HG02571 (cell line): ENCODE data around the gene PLD2.

Source experiments
- ATAC-seq: cut with Tn5 transposase; IDR thresholded peaks from one replicate; pipeline ENCODE4 v1.9.1; 2021; ENCODE audit warnings: mild to moderate bottlenecking, moderate library complexity; ENCODE audit not compliant: unreplicated experiment

Gene PLD2

DNA sequence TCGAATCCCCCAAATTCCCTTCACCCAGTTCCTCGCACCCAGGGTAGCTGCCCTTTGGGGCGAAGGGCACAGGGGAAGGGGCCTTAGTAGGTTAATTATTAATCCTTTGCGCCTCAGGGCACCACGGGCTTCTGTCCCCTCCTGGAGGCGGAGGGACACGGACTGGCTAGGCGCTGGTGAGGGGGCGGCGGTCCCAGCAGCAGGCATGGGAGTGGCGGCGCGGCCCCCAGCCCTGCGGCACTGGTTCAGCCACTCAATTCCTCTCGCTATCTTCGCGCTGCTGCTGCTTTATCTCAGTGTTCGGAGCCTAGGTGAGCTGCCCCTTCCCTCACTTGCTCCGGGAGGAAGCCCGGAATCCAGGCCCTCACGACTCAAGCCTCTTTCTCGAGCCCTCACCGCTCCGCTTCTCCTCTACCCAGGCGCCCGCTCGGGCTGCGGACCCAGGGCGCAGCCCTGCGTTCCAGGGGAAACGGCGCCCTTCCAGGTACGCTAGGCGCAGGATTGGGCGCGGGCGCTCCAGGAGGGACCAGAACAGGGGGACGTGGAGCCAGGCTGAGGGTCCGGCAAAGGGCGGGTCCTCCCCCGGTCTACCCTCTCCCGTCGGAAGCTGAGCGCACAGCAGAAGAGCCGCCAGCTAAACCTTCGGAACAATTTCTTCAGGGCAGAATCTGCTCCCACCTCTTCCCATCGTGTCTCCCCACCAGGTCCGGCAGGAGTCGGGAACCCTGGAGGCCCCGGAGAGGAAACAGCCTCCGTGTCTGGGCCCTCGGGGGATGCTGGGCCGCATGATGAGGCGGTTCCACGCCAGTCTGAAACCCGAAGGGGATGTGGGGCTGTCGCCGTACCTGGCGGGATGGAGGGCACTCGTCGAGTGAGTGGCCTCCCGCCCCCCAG lies 17.9 kb upstream of the PLD2 start, which contains the start of gene GLTPD2:
Gene GLTPD2, plus strand, starts transcription at position 158 of the 894 bp plus-strand sequence. Its CDS starts 48 bp downstream, at position 206.
- no peak for ATAC-seq

DNA sequence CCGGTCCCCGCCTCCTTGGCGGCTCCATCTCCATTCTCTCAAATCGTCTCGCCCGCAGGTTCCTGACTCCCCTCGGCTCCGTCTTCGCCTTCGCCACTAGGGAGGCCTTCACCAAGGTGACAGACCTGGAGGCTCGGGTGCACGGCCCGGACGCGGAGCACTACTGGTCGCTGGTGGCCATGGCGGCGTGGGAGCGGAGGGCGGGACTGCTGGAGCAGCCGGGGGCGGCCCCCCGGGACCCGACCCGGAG lies 17.3 kb upstream of the PLD2 start:
- no peak for ATAC-seq

- ATAC-seq, result peak; percentile 87
Observed at GRCh38 chr17:4789951-4790704, 16.8 kb upstream of the PLD2 start.

DNA sequence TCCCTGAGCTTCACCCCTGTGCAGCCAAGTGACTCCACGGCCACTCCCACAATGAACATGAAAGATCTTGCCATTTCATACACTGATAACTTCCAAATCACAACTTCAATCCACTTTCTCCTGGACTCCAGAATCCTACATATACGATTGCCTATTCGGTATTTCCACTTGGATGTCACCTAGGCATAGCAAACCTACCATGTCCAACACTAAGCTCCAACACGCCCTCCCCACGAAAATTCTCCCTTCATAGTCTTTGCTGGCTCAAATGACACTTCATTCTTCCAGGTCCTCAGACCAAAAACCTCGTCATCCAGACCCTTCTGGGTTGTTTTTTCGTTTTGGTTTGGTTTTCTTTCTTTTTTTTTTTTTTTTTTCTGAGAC lies 16.3 kb upstream of the PLD2 start:
- no peak for ATAC-seq

- ATAC-seq, result no peak
Observed at GRCh38 chr17:4795168-4795567, 11.8 kb upstream of the PLD2 start.

DNA sequence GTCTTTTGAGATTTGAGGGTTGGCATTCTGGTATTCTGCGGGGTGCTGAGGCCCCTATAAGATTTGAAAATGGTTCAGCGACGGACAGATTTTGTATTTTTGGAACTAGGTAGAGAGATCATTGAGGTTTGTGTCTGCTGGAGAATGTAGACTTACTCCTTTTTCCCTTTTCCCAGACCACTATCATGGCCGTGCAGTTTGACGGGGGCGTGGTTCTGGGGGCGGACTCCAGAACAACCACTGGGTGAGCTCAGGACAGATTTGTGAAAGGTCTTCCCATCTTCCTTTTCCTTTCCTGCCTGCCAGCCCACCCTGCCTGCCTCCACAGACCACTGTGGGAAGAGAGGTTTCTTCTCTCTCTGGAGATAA lies 10.4 kb upstream of the PLD2 start:
- no peak for ATAC-seq

- ATAC-seq, result no peak
Observed at GRCh38 chr17:4800462-4801196, 6.3 kb upstream of the PLD2 start.

DNA sequence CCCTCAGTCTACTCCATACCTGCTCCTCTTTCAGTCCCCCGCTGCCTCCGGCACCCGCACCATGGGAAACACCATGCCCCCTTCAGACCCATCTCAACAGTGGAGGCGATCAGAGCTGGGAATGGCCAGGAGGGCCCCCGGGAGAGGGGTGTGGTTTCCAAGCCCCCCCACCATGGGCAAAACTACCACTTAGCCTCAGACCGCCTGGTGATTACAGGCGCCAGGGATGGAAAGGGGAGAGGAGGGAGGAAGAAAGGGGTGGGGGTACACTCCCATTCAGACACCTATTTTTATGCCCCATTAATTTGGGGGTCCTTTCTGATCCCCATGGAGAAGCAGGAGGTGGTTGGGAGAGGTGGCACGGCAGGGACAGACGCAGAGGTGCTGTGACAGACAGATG lies 4.7 kb upstream of the PLD2 start, which contains the start of gene C17orf114:
Gene C17orf114, minus strand, starts transcription at position 101 of the 400 bp plus-strand sequence.
- ATAC-seq, result no peak

GRCh38 chr17:4806456-4806776 lies 536 bp upstream of the PLD2 start:
- no peak for ATAC-seq

DNA sequence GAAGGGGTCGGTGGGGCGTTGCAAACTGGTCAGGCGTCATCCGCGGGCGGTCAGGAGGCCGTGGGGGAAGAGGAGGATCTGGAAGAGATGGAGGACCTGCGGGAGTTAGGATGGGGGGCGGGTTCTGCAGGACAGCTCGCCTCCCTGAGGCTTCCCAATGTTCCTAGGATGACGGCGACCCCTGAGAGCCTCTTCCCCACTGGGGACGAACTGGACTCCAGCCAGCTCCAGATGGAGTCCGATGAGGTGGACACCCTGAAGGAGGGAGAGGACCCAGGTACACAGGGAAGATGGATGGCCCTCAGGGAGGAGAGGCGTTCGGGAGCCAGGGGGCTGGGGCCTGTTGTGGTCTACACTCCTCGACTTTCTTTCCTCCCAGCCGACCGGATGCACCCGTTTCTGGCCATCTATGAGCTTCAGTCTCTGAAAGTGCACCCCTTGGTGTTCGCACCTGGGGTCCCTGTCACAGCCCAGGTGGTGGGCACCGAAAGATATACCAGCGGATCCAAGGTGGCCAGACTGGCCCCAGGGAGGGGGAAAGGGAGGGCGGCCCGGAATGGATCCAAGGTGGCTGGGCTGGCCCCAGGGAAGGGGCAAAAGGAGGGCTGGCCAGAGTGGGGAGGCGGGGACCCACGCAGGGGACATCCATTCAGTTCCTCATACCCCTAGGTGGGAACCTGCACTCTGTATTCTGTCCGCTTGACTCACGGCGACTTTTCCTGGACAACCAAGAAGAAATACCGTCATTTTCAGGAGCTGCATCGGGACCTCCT lies 839 bp downstream of the PLD2 start:
- ATAC-seq, result no peak

DNA sequence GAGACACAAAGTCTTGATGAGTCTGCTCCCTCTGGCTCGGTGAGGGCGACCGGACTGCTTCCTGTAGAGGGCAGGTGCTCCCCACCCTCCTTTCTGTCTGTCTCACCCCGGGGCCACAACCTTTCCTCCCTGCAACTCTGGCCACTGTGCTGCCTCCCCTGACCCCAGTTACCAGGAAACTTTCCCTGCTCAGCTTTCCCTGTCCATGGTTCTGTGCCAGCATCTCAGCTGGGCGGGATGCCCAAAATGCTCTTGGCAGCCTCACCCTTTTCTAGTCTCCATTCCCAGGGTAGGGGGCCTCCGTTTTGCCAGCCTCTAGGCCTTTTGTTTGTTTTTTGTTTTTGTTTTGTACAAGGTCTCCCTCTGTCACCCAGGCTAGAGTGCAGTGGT lies 1.4 kb downstream of the PLD2 start:
- ATAC-seq, result no peak

DNA sequence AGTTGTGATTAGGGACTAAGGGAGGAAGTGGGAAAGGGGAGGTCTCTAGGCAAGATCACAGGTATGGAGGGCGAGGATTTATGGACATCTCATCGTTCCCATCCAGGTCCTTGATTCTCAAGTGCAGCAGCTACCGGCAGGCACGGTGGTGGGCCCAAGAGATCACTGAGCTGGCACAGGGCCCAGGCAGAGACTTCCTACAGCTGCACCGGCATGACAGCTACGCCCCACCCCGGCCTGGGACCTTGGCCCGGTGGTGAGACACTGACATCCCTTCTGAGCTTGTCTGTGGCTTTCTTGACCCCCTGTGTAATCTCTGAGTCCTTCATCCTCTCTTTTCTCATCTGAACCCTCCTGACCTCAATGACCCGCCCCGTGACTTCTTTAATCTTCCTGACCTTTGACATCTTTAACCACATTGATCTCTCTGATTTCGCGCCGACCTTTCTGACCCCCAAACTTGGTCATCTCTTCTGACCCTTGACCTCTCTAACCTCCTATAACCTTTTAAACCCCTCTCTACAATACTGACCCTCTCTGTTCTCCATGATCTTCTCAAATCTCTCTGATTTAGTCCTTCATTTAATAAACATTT lies 3.8 kb downstream of the PLD2 start:
- no peak for ATAC-seq

DNA sequence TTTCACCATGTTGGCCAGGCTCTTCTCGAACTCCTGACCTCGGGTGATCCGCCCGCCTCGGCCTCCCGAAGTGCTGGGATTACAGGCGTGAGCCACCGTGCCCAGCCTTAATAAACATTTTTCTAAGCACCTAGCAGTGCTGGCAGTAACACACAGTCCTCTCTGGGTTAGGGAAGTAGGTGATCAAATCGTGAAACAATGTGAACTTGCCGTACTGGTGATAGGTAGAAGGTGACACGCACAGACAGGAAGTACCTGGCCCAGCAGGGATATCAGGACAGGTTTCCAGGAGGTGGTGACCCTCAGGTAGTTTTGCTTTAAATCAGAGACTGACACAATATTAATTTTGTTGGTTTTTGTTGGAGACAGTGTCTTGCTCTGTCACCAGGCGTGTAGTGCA lies 4.5 kb downstream of the PLD2 start:
- no peak for ATAC-seq

DNA sequence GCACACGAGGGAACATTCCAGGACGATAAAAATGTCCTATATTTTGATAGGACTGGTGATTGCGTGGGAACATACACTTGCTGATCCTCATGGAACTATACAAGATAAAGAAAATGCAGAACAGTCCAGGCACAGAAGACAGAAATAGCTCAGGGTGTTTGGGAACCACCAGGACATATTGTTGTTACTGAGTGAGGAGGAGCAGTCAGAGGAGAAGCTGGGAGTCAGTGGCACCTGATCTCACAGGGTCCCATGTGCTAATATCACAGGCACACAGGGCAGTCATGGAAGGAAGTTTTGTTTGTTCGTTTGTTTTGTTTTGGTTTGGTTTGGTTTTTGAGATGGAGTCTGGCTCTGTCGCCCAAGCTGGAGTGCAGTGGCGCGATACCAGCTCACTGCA lies 5.7 kb downstream of the PLD2 start:
- ATAC-seq, result no peak

DNA sequence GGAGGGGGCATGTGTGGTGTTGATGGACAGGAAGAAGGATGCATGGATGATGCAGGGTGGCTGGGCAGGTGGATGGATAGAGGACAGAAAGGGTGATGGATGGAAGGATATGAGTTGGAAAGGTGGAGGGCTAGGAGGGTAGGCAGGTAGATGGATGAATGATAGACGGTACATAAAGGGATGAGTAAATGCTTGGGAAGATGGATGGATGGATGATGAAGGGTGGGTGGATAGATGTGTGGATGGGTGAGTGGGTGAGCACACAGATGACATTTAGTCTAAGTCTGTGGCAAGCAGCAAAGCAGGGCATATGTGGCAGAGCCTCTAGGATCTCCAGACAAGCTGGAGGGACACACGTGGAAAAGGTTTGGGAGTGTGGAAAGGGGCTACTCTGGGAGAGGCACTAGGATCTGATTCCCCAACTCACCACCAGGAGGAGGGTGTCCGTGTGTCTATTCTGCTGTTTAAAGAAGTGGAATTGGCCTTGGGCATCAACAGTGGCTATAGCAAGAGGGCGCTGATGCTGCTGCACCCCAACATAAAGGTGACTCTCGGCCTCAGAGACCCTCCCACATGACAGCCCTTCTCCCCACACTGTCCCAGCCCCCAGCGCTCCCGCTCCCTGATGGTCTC lies 8.2 kb downstream of the PLD2 start:
- no peak for ATAC-seq

GRCh38 chr17:4816826-4817225 lies 9.9 kb downstream of the PLD2 start:
- ATAC-seq, result no peak

- no peak for ATAC-seq
Observed at GRCh38 chr17:4818276-4818675, 11.3 kb downstream of the PLD2 start.

GRCh38 chr17:4822835-4823234 lies 15.9 kb downstream of the PLD2 start:
- no peak for ATAC-seq

DNA sequence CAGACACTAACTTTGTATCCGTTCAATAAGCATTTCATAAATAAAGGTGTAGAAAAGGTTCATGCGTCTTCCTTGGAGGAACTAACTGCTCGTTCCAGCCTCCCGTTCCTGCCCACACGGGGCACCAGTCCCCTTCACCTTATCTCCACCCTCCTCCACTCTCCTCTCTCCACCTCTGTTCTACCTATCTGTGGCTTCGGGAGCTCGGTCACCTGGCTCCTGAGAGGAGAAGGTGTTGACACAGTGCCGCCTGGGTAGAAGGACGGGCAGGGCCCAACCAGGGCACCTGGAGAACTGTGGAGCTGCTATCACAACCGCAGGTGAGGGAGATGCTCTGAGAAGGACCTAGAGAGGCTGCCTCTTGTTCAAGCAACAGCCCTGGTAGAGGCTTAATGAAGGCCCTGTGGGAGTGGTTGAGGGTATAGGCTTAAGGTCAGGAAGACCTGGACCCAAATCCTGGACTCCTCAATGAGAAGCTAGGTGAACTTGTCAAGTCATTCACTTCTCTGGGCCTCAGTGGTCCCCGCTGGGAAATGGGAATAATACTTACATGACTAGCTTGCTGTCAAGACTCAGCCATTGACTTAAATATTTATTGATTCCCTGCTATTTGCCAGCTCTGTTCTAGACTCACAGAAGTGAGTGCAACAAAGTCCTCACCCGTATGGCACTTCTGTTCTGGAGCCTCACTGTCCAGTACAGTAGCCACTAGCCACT lies 16.6 kb downstream of the PLD2 start:
- ATAC-seq, result no peak

DNA sequence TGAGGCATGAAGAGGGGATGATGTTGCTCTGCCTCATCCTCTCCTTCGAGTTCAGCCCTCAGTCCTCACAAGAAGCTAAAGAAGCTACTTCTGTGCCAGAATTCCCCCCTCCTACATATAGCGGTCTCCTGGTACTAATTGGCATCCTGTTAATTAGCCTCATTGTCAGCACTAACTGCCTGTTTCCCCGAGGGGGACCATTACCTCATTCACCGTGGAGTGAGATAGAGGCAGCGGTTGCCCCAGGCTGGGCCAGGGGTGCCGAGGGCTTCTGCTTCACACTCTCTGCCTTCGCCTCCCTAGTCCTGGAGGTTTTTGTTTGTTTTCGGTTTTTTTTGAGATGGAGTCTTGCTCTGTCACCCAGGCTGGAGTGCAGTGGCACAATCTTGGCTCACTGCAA lies 20.4 kb downstream of the PLD2 start:
- ATAC-seq, result no peak
